OCI-LY7 (cell line): Measurements from ENCODE around the gene TBX2.

ENCODE experiments used
- CTCF ChIP-seq: fragments of 200-600 bp; sonication (generic); conservative IDR thresholded peaks from 2 replicates; pipeline ENCODE4 v1.5.1; 2014; ENCODE audit warnings: mild to moderate bottlenecking, antibody characterized with exemption, low read length, moderate library complexity, mixed read lengths
- EZH2phosphoT487 ChIP-seq: fragments of 200-600 bp; sonication (generic); IDR thresholded peaks from 2 replicates; pipeline ENCODE4 v1.6.1; 2018; ENCODE audit warnings: low read depth, borderline replicate concordance, mild to moderate bottlenecking, mixed run types, antibody characterized with exemption, low read length, moderate library complexity, mixed read lengths

GRCh38 chr17:61442136-61442775 lies 42.6 kb downstream of the TBX2 start:
- no peak for TF ChIP-seq CTCF
- no peak for TF ChIP-seq EZH2phosphoT487
